SK-N-SH treated with all-trans-retinoic acid at 6 μM for 48 hours (cell line): ENCODE data around the gene MINK1.

Experiments
- ATAC-seq: fragments of 200-7000 bp; cut with Tn5 transposase; 3 replicates; pipeline ENCODE4 v1.9.1; 2020; ENCODE audit warnings: mild to moderate bottlenecking, moderate library complexity
- BACH2 ChIP-seq: fragments of 250-450 bp; sonication (Bioruptor Pico); IDR thresholded peaks from 2 replicates; pipeline ENCODE4 v1.9.0; 2021; ENCODE audit warnings: mild to moderate bottlenecking, borderline replicate concordance
- CREB5 ChIP-seq: fragments of 250-450 bp; sonication (Bioruptor Pico); IDR thresholded peaks from 2 replicates; pipeline ENCODE4 v1.5.1; 2020; ENCODE audit warnings: low read depth, mild to moderate bottlenecking, moderate library complexity
- CSDC2 ChIP-seq: fragments of 250-450 bp; sonication (Bioruptor Pico); IDR thresholded peaks from 2 replicates; pipeline ENCODE4 v1.5.0; 2020; ENCODE audit warnings: mild to moderate bottlenecking, moderate library complexity
- CSRNP3 ChIP-seq: fragments of 250-450 bp; sonication (Bioruptor Pico); IDR thresholded peaks from 2 replicates; pipeline ENCODE4 v1.5.1; 2021; ENCODE audit warnings: mild to moderate bottlenecking, moderate library complexity
- ESRRG ChIP-seq: fragments of 250-450 bp; sonication (Bioruptor Pico); IDR thresholded peaks from 2 replicates; pipeline ENCODE4 v1.6.1; 2021; ENCODE audit warnings: mild to moderate bottlenecking
- GLIS3 ChIP-seq: fragments of 250-450 bp; sonication (Bioruptor Pico); IDR thresholded peaks from 2 replicates; pipeline ENCODE4 v1.5.0; 2020; ENCODE audit warnings: mild to moderate bottlenecking, moderate library complexity
- OSR1 ChIP-seq: fragments of 250-450 bp; sonication (Bioruptor Pico); IDR thresholded peaks from 2 replicates; pipeline ENCODE4 v1.8.0; 2022; ENCODE audit warnings: moderate library complexity, mild to moderate bottlenecking, inconsistent platforms
- PATZ1 ChIP-seq: fragments of 250-450 bp; sonication (Bioruptor Pico); IDR thresholded peaks from 2 replicates; pipeline ENCODE4 v1.8.0; 2020; ENCODE audit warnings: mild to moderate bottlenecking, moderate library complexity, borderline replicate concordance
- POU6F1 ChIP-seq: fragments of 250-450 bp; sonication (Bioruptor Pico); IDR thresholded peaks from 2 replicates; pipeline ENCODE4 v1.8.0; 2021; ENCODE audit warnings: low read depth, mild to moderate bottlenecking, moderate library complexity, borderline replicate concordance
- PPARA ChIP-seq: fragments of 250-450 bp; sonication (Bioruptor Pico); IDR thresholded peaks from 2 replicates; pipeline ENCODE4 v1.5.0; 2020; ENCODE audit warnings: mild to moderate bottlenecking, borderline replicate concordance
- SNAI2 ChIP-seq: fragments of 250-450 bp; sonication (Bioruptor Pico); IDR thresholded peaks from 2 replicates; pipeline ENCODE4 v1.5.0; 2020; ENCODE audit warnings: mild to moderate bottlenecking, moderate library complexity
- TCF4 ChIP-seq: fragments of 250-450 bp; sonication (Bioruptor Pico); IDR thresholded peaks from 2 replicates; pipeline ENCODE4 v1.8.0; 2021; ENCODE audit warnings: mild to moderate bottlenecking, moderate library complexity, borderline replicate concordance
- TSHZ2 ChIP-seq: fragments of 250-450 bp; sonication (Bioruptor Pico); IDR thresholded peaks from 2 replicates; pipeline ENCODE4 v1.5.0; 2020; ENCODE audit warnings: mild to moderate bottlenecking, moderate library complexity
- ZFP3 ChIP-seq: fragments of 250-450 bp; sonication (Bioruptor Pico); IDR thresholded peaks from 2 replicates; pipeline ENCODE4 v1.5.0; 2020; ENCODE audit warnings: mild to moderate bottlenecking, moderate library complexity
- ZFP30 ChIP-seq: fragments of 450-650 bp; formaldehyde crosslinking; IDR thresholded peaks from 2 replicates; pipeline ENCODE4 v1.5.0; 2022; ENCODE audit warnings: mild to moderate bottlenecking, moderate library complexity
- ZNF565 ChIP-seq: fragments of 450-650 bp; formaldehyde crosslinking; conservative IDR thresholded peaks from 2 replicates; pipeline ENCODE4 v1.5.0; 2020; ENCODE audit warnings: low read depth, mild to moderate bottlenecking, moderate library complexity
- ZNF70 ChIP-seq: fragments of 450-650 bp; formaldehyde crosslinking; IDR thresholded peaks from 2 replicates; pipeline ENCODE4 v1.5.0; 2020; ENCODE audit warnings: mild to moderate bottlenecking, moderate library complexity
- ZNF8 ChIP-seq: fragments of 450-650 bp; formaldehyde crosslinking; IDR thresholded peaks from 2 replicates; pipeline ENCODE4 v1.5.0; 2020; ENCODE audit warnings: mild to moderate bottlenecking, moderate library complexity

Gene MINK1

GRCh38 chr17:4944163-4944553 lies 111.0 kb downstream of the MINK1 start:
- ATAC-seq: no peak
- no peak for TF ChIP-seq ZFP30 (CRISPR knock-in tag)
- TF ChIP-seq BACH2 (CRISPR knock-in tag): no peak
- TF ChIP-seq SNAI2 (CRISPR knock-in tag): no peak
- TF ChIP-seq TCF4: no peak
- TF ChIP-seq GLIS3: no peak
- no peak for TF ChIP-seq OSR1 (CRISPR knock-in tag)
- TF ChIP-seq ZNF8 (CRISPR knock-in tag): no peak
- TF ChIP-seq PATZ1: no peak
- TF ChIP-seq, all 23 proteins: peak for 0

- no peak for ATAC-seq
These were observed 111.5 kb downstream of the MINK1 start for GRCh38 chr17:4944554-4945175.

GRCh38 chr17:4945176-4945943 lies 112.2 kb downstream of the MINK1 start:
- TF ChIP-seq GLIS3 (0 out of 2 replicates have a peak, but pooled peaks have one; percentile 63), OSR1 (CRISPR knock-in tag) (no peak), CSRNP3 (CRISPR knock-in tag) (no peak)
- peak; percentile 44 for ATAC-seq

More at GRCh38 chr17:4944554-4945175, 111.5 kb downstream of the MINK1 start:
- TF ChIP-seq CSRNP3 (CRISPR knock-in tag) (0 out of 2 replicates have a peak, but pooled peaks have one; percentile 56), POU6F1 (CRISPR knock-in tag) (no peak)

GRCh38 chr17:4945944-4946280 lies 112.8 kb downstream of the MINK1 start:
- ATAC-seq: no peak
- TF ChIP-seq GLIS3: no peak
- no peak for TF ChIP-seq ZNF565
- no peak for TF ChIP-seq BACH2 (CRISPR knock-in tag)
- TF ChIP-seq ZNF8 (CRISPR knock-in tag): no peak
- TF ChIP-seq CSDC2: no peak
- no peak for TF ChIP-seq ZFP30 (CRISPR knock-in tag)
- no peak for TF ChIP-seq TCF4
- no peak for TF ChIP-seq ZNF70 (CRISPR knock-in tag)
- no peak for TF ChIP-seq SNAI2 (CRISPR knock-in tag)
- TF ChIP-seq OSR1 (CRISPR knock-in tag): no peak
- TF ChIP-seq ESRRG (CRISPR knock-in tag): no peak
- TF ChIP-seq CSRNP3 (CRISPR knock-in tag): no peak
- TF ChIP-seq ZFP3 (CRISPR knock-in tag): no peak
- TF ChIP-seq PPARA: no peak
- TF ChIP-seq TSHZ2 (CRISPR knock-in tag): no peak
- TF ChIP-seq CREB5 (CRISPR knock-in tag): no peak
- TF ChIP-seq PATZ1: no peak
